Panc1 (cell line): ENCODE data around the gene NGEF. TPM values are rescaled to one million over a fixed set of nuclear protein-coding genes. Genes with fewer than 3 reads are reported as not detected.

Experiments used
- ATAC-seq: fragments of 200-7000 bp; cut with Tn5 transposase; 2 replicates; pipeline ENCODE4 v1.9.1; 2020; ENCODE audit warnings: mild to moderate bottlenecking, moderate library complexity
- BruUV-seq: library from RNA; stranded (reverse); fragments of 400-500 nt; replicated peaks from 2 replicates; lab custom pipeline; 2021; lab: Mats Ljungman, UMichigan
- CTCF ChIA-PET: fragments of 300-600 bp; sonication (Branson Sonifier 250); formaldehyde crosslinking; loops from one replicate; lab custom pipeline; 2022; ENCODE audit warnings: antibody characterized with exemption; lab: Charles Lee
- POLR2A ChIA-PET: fragments of 300-600 bp; sonication (Branson Sonifier 250); formaldehyde crosslinking; loops from one replicate; lab custom pipeline; 2022; ENCODE audit warnings: antibody characterized with exemption; lab: Charles Lee
- DNase-seq: peaks from one replicate; pipeline ENCODE4 v3.0.0-alpha.2; 2010; ENCODE audit warnings: low read depth, low spot score
- H3K27ac ChIP-seq: 2 replicates; pipeline ENCODE4 v1.5.1; 2011; ENCODE audit warnings: mild to moderate bottlenecking, low read length, inconsistent platforms
- H3K27me3 ChIP-seq: fragments of 200-500 bp; sonication (Bioruptor generic); 2 replicates; pipeline ENCODE4 v1.6.0; 2014; ENCODE audit warnings: low read length, inconsistent platforms; ENCODE audit not compliant: control insufficient read depth, insufficient read depth
- H3K36me3 ChIP-seq: fragments of 200-500 bp; sonication (Bioruptor generic); 2 replicates; pipeline ENCODE4 v1.5.1; 2014; ENCODE audit warnings: inconsistent platforms, mild to moderate bottlenecking, low read length, moderate library complexity; ENCODE audit not compliant: control insufficient read depth, insufficient read depth
- H3K4me1 ChIP-seq: 2 replicates; pipeline ENCODE4 v1.5.1; 2011; ENCODE audit warnings: inconsistent platforms, mild to moderate bottlenecking, low read length, moderate library complexity; ENCODE audit not compliant: control insufficient read depth, insufficient read depth
- H3K4me3 ChIP-seq, 2 experiments: 2 replicates each; pipeline ENCODE4 v1.5.1; 2011 to 2012; ENCODE audit warnings: low read depth in 2 of 2, low read length in 2 of 2, mild to moderate bottlenecking in 2 of 2, inconsistent platforms in 1 of 2, moderate library complexity in 1 of 2
- H3K9me3 ChIP-seq: fragments of 200-500 bp; sonication (Bioruptor generic); 2 replicates; pipeline ENCODE4 v1.5.1; 2014; ENCODE audit warnings: low read depth, mild to moderate bottlenecking, inconsistent platforms, low read length, moderate library complexity; ENCODE audit not compliant: control insufficient read depth, insufficient read depth
- POLR2AphosphoS5 ChIP-seq: IDR thresholded peaks from 2 replicates; pipeline ENCODE4 v1.6.1; 2012; ENCODE audit warnings: mild to moderate bottlenecking, low read depth, low read length, moderate library complexity
- SIN3A ChIP-seq: IDR thresholded peaks from 2 replicates; pipeline ENCODE4 v1.6.1; 2012; ENCODE audit warnings: low read depth, mild to moderate bottlenecking, low read length, moderate library complexity, borderline replicate concordance; ENCODE audit not compliant: insufficient read depth
- TCF7L2 ChIP-seq: IDR thresholded peaks from 2 replicates; pipeline ENCODE4 v1.6.1; 2011; ENCODE audit warnings: mild to moderate bottlenecking, low read depth, low read length, inconsistent platforms
- in situ Hi-C: cut with HindIII; loops from 2 replicates; pipeline ENCODE4 v1.10.0; 2016; ENCODE audit warnings: low sequenced_read_pairs, low pct_unique_long_range_greater_than_20kb
- intact Hi-C: fragments of 100-400 bp; cut with micrococcal nuclease; formaldehyde crosslinking; loops from one replicate; pipeline ENCODE4 v1.10.0; 2022; ENCODE audit not compliant: unreplicated experiment
- total RNA-seq: library from RNA; stranded (reverse); gene quantifications from one replicate; pipeline ENCODE4 v1.2.1, GENCODE V29; 2021; ENCODE audit not compliant: unreplicated experiment
- TF ChIP-seq, protein P1 (sequence below): fragments of 450-650 bp; IDR thresholded peaks from 2 replicates; pipeline ENCODE4 v1.5.1; 2017; ENCODE audit warnings: mild to moderate bottlenecking
- TF ChIP-seq, protein P2 (sequence below), 2 experiments: IDR thresholded peaks; 2 replicates each; pipeline ENCODE4 v1.6.1; 2011 to 2012; ENCODE audit warnings: low read depth in 2 of 2, control low read depth in 1 of 2, low read length in 1 of 2, mild to moderate bottlenecking in 1 of 2, moderate library complexity in 1 of 2; ENCODE audit not compliant: insufficient read depth in 1 of 2

The NGEF gene
- total RNA-seq, 1 experiment from 2014 or later, result 17.8 TPM

DNA sequence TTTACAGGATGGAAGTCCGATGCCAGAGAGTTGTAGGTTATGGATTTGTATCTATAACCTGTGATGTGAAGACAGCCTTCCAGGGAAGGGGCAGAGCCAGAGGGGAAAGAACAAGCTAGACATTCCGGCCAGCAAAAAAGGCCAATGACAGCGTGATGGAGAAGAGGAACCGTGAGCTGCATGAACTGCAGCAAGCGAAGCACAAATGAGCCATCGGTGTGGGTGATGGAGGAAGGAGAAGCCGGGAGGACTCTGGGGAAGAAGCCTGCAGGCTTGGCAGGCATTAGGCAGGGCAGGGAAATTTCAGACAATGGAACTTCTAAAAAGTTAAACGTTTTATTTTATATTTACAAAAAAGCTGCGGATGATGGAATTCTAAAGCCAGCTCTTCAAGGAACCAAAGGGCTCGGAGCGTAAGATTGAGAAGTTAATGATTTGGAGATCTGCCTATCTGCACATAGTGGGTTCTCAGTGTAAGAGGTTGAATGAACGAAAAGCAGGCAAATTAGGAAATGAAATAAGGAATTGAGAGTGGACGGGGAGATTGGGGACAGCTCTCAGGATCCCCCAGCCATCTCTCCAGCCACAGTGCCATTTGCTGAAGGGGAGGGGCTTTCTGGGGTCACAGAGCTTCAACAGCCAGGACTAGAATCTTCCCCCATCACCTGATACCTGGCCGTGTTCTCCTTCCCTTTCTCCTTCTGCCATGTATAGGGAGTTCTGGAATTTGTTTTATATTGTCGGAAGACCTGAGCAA lies 28.4 kb downstream of the NGEF start:
- intact Hi-C loops, result loop anchor here (5.0 kb wide), 2 partner anchors 43 to 268 kb away; partner anchors contain the start of gene ATG16L1
- BruUV-seq, result no TSS peak

DNA sequence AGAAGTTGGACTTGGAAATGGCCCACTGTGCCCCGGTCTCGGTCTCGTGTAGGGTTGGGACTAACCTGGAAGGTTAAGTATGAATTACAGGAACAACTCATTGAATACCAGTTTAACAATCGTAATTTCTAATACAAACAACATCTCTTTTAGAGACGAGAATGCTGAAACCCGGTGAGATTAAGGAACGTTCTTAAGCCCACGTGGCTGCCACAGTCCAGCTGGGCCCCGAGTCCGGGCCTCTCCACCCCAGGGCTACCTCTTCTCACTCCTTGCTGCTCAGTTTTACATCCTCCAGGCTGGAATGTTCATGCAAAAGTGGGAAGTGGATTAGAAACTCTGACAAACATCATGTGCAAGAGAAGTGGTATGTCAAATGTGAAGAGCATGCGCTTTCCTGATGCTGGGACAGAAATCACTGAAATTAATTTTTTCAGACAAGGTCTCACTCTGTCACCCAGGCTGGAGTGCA lies 29.4 kb downstream of the NGEF start:
- intact Hi-C loops, result loop anchor here (5.0 kb wide), 1 partner anchor 269 kb away; the partner anchor contains the start of gene ATG16L1
- CTCF ChIA-PET, result interaction anchor here (0.5 kb wide), 1 partner anchor 17 kb away, joined by 4 read pairs; no protein-coding TSS in a partner anchor
- Histone ChIP-seq H3K4me1 (peaks cover 65% of the 10 kb centered on the region), H3K9me3 (no peaks in the 10 kb centered on the region), H3K27ac (peak overlapping the region; percentile 60), H3K36me3 (no peaks in the 10 kb centered on the region), H3K4me3 (no peak overlapping the region), H3K27me3 (no peaks in the 10 kb centered on the region)
- no peak for TF ChIP-seq TCF7L2
- ATAC-seq, result no peak
- POLR2A ChIA-PET, result interaction anchor here (0.6 kb wide), 1 partner anchor 261 kb away, joined by 7 read pairs; no protein-coding TSS in a partner anchor
- DNase-seq, result no peak
- in situ Hi-C loops, result no loop called here
- BruUV-seq, result no TSS peak

More for the DNA sequence above, 28.4 kb downstream of the NGEF start:
- DNase-seq (no peak), ATAC-seq (no peak)
- Histone ChIP-seq H3K4me3 (no peak overlapping the region), H3K27me3 (no peaks in the 10 kb centered on the region), H3K27ac (peak overlapping the region; percentile 60), H3K36me3 (no peaks in the 10 kb centered on the region), H3K4me1 (peaks cover 64% of the 10 kb centered on the region), H3K9me3 (no peaks in the 10 kb centered on the region)
- no peak for TF ChIP-seq POLR2AphosphoS5
- TF ChIP-seq, protein P1, sequence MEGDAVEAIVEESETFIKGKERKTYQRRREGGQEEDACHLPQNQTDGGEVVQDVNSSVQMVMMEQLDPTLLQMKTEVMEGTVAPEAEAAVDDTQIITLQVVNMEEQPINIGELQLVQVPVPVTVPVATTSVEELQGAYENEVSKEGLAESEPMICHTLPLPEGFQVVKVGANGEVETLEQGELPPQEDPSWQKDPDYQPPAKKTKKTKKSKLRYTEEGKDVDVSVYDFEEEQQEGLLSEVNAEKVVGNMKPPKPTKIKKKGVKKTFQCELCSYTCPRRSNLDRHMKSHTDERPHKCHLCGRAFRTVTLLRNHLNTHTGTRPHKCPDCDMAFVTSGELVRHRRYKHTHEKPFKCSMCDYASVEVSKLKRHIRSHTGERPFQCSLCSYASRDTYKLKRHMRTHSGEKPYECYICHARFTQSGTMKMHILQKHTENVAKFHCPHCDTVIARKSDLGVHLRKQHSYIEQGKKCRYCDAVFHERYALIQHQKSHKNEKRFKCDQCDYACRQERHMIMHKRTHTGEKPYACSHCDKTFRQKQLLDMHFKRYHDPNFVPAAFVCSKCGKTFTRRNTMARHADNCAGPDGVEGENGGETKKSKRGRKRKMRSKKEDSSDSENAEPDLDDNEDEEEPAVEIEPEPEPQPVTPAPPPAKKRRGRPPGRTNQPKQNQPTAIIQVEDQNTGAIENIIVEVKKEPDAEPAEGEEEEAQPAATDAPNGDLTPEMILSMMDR, result no peak
- no peak for TF ChIP-seq SIN3A
- TF ChIP-seq TCF7L2, result no peak
- POLR2A ChIA-PET, result no interaction called here
- in situ Hi-C loops, result no loop called here
- CTCF ChIA-PET, result interaction anchor here (0.6 kb wide), 1 partner anchor 329 kb away, joined by 7 read pairs; no protein-coding TSS in a partner anchor

DNA sequence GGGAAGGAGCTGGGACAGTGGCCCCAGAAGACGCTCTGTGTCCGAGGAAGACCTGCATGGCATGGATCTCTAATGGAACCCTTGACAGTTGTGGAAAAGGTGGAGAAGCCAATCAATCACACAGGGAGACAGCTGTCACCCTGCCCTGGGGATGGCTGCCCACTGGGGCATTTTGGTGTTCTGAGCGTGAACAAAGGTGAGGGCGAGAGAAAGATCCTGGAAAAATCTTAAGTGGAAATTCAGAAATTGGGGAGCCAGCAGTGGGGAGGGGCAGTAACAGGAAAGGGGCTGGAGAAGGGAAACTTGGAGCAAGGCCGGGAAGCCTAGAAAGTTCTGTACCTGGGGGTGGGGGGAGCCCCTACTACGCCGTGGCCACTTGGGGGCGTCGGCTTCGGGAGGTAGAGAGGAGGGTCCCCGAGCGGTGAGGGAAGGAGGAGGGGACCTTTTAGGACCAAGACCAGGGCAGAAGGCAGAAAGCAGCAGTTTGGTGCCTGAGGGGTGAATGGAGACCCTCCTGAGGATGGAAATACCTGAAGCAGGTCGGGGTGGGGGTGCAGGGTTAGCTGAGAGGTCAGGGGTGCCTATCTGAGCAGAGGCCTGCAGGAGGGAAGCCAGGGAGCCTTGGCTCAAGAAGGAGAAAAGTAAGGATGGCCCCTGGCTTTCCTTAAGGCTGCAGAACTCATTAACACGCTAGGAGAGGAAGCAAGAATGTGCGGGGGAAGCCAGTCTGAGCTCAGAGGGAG lies 30.0 kb downstream of the NGEF start:
- no peak for ATAC-seq
- H3K4me3 ChIP-seq, result no peak overlapping the region
- ChIA-PET CTCF (interaction anchor here (0.5 kb wide), 1 partner anchor 18 kb away, joined by 4 read pairs; no protein-coding TSS in a partner anchor), POLR2A (interaction anchor here (0.6 kb wide), 1 partner anchor 261 kb away, joined by 7 read pairs; no protein-coding TSS in a partner anchor)
- no peak for TF ChIP-seq POLR2AphosphoS5
- TF ChIP-seq, protein P1, result no peak; the same call in 1 of the 2 replicates
- no peak for TF ChIP-seq TCF7L2
- TF ChIP-seq, protein P2, sequence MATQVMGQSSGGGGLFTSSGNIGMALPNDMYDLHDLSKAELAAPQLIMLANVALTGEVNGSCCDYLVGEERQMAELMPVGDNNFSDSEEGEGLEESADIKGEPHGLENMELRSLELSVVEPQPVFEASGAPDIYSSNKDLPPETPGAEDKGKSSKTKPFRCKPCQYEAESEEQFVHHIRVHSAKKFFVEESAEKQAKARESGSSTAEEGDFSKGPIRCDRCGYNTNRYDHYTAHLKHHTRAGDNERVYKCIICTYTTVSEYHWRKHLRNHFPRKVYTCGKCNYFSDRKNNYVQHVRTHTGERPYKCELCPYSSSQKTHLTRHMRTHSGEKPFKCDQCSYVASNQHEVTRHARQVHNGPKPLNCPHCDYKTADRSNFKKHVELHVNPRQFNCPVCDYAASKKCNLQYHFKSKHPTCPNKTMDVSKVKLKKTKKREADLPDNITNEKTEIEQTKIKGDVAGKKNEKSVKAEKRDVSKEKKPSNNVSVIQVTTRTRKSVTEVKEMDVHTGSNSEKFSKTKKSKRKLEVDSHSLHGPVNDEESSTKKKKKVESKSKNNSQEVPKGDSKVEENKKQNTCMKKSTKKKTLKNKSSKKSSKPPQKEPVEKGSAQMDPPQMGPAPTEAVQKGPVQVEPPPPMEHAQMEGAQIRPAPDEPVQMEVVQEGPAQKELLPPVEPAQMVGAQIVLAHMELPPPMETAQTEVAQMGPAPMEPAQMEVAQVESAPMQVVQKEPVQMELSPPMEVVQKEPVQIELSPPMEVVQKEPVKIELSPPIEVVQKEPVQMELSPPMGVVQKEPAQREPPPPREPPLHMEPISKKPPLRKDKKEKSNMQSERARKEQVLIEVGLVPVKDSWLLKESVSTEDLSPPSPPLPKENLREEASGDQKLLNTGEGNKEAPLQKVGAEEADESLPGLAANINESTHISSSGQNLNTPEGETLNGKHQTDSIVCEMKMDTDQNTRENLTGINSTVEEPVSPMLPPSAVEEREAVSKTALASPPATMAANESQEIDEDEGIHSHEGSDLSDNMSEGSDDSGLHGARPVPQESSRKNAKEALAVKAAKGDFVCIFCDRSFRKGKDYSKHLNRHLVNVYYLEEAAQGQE (IDR thresholded peaks at IDR 0.05; ENCODE audit: insufficient read depth in 1 of 2, low read depth in 2 of 2, low read length in 1 of 2), result no peak
- TF ChIP-seq SIN3A, result no peak
- in situ Hi-C loops, result no loop called here
- BruUV-seq, result no TSS peak
- no peaks in the 10 kb centered on the region for H3K27me3 ChIP-seq
- intact Hi-C loops, result loop anchor here (5.0 kb wide), 1 partner anchor 269 kb away; the partner anchor contains the start of gene ATG16L1
- DNase-seq, result no peak
- no peaks in the 10 kb centered on the region for H3K9me3 ChIP-seq
- H3K36me3 ChIP-seq, result no peaks in the 10 kb centered on the region
- peak overlapping the region; percentile 60 for H3K27ac ChIP-seq
- peaks cover 62% of the 10 kb centered on the region for H3K4me1 ChIP-seq
